Mucosa of descending colon (tissue), 3 donors: ENCODE results near the gene TSR1. TPM values are rescaled to one million over a fixed set of nuclear protein-coding genes. Genes with fewer than 3 reads are reported as not detected.

Experiments
- ATAC-seq: fragments of 200-7000 bp; cut with Tn5 transposase; one replicate; pipeline ENCODE4 v1.9.1; 2020; ENCODE audit warnings: mild to moderate bottlenecking, moderate library complexity
- DNase-seq, 3 donors: peaks; one replicate each; pipeline ENCODE4 v3.0.0-alpha.2; 2020
- H3K36me3 ChIP-seq: fragments of 200-600 bp; one replicate; pipeline ENCODE4 v1.8.0; 2021; ENCODE audit warnings: low read depth, mild to moderate bottlenecking
- H3K4me1 ChIP-seq: fragments of 200-600 bp; one replicate; pipeline ENCODE4 v1.8.0; 2021; ENCODE audit warnings: low read depth, mild to moderate bottlenecking
- H3K4me3 ChIP-seq: fragments of 200-600 bp; one replicate; pipeline ENCODE4 v1.8.0; 2021; ENCODE audit warnings: mild to moderate bottlenecking
- H3K9me3 ChIP-seq: fragments of 200-600 bp; one replicate; pipeline ENCODE4 v1.8.0; 2021; ENCODE audit warnings: mild to moderate bottlenecking
- intact Hi-C, 2 donors: fragments of 100-400 bp; cut with DNase I in 1 of 2; cut with micrococcal nuclease in 1 of 2; formaldehyde crosslinking; loops; one replicate each; pipeline versions ENCODE4 v1.11.0 to v1.11.1; 2022; cut with DNase I, micrococcal nuclease
- total RNA-seq, 3 donors: library from RNA; stranded (reverse); fragmentation: NEBNext Ultra II Directional in 2 of 3; extraction: Animal tissue kit (Norgen Biotek cat#: 25700) in 2 of 3; gene quantifications; one replicate each; pipeline versions ENCODE4 v1.2.1 to v1.2.4, GENCODE V29; 2021 to 2023
- TF ChIP-seq, protein P1 (sequence below): fragments of 200-600 bp; IDR thresholded peaks from one replicate; pipeline ENCODE4 v1.8.0; 2022; ENCODE audit warnings: antibody characterized with exemption, mild to moderate bottlenecking
- donor health status: DM: no; HTN: no; CAD: no; lungs with moderate emphysema.
- donor health status: DM: no; HTN: no; CAD: no.
- donor health status: DM: no; HTN: yes; CAD: no.

TSR1 gene
- total RNA-seq, 3 donors from 2014 or later, result 13.6 to 23.4 (median 15.4) TPM

DNA sequence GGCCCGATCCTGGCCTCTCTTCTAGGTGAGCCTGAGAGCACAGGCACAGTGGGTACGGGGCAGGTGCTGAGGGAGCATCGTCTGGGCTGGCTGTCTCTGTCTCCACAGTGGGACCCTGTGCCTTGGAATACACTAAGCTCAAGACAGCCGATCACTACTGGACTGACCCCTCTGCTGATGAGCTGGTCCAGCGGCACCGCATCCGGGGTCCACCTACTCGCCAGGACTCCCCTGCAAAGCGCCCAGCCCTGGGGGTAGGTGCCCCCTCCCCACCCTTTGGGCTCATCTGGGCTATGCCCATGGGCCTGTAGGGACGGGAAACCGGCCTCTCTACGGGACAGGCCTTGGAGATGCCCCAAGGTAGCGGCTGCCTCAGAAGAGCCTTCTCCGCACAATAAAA, 26.6 kb upstream of the TSR1 start:
- TF ChIP-seq, protein P1, sequence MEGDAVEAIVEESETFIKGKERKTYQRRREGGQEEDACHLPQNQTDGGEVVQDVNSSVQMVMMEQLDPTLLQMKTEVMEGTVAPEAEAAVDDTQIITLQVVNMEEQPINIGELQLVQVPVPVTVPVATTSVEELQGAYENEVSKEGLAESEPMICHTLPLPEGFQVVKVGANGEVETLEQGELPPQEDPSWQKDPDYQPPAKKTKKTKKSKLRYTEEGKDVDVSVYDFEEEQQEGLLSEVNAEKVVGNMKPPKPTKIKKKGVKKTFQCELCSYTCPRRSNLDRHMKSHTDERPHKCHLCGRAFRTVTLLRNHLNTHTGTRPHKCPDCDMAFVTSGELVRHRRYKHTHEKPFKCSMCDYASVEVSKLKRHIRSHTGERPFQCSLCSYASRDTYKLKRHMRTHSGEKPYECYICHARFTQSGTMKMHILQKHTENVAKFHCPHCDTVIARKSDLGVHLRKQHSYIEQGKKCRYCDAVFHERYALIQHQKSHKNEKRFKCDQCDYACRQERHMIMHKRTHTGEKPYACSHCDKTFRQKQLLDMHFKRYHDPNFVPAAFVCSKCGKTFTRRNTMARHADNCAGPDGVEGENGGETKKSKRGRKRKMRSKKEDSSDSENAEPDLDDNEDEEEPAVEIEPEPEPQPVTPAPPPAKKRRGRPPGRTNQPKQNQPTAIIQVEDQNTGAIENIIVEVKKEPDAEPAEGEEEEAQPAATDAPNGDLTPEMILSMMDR, result no peak
- intact Hi-C loops, result no loop called here
- ATAC-seq (no peak), DNase-seq (no peak)
- no peaks in the 10 kb centered on the region for H3K36me3 ChIP-seq
- no peak overlapping the region for H3K4me3 ChIP-seq
- no peaks in the 10 kb centered on the region for H3K4me1 ChIP-seq
- no peaks in the 10 kb centered on the region for H3K9me3 ChIP-seq

DNA sequence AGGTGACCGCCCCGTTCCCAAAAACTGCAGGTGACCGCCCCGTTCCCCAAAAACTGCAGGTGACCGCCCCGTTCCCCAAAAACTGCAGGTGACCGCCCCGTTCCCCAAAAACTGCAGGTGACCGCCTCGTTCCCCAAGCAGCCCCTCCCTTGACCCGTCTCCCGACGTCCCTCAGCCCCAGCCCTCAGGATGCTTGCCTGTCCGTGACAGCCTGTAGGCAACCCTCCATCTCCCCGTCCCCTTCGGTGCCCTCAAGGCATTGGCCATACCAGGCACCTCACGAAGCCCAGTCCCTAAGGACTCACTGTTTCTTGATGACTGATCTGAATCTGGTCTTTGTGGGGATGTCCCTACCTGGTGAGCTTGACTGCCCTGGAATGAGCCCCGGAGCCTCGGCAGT, 26.2 kb upstream of the TSR1 start:
- DNase-seq, result no peak
- Histone ChIP-seq H3K4me1 (no peaks in the 10 kb centered on the region), H3K9me3 (no peaks in the 10 kb centered on the region), H3K4me3 (no peak overlapping the region), H3K36me3 (no peaks in the 10 kb centered on the region)
- intact Hi-C loops, result no loop called here
- TF ChIP-seq, protein P1, result no peak
- no peak for ATAC-seq

DNA sequence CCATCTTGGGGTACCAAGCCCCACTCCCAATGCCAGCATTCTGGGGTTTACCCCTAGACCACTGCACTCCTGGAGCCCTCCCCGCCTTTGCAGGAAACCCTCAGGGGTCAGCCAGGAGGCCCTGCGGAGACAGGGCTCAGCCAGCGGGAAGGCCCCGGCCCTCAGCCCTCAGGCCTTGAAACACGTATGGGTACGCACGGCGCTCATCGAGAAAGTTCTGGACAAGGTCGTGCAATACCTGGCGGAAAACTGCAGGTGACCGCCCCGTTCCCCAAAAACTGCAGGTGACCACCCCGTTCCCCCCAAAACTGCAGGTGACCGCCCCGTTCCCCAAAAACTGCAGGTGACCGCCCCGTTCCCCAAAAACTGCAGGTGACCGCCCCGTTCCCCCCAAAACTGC, 25.8 kb upstream of the TSR1 start:
- DNase-seq (no peak), ATAC-seq (no peak)
- TF ChIP-seq, protein P1, result no peak

DNA sequence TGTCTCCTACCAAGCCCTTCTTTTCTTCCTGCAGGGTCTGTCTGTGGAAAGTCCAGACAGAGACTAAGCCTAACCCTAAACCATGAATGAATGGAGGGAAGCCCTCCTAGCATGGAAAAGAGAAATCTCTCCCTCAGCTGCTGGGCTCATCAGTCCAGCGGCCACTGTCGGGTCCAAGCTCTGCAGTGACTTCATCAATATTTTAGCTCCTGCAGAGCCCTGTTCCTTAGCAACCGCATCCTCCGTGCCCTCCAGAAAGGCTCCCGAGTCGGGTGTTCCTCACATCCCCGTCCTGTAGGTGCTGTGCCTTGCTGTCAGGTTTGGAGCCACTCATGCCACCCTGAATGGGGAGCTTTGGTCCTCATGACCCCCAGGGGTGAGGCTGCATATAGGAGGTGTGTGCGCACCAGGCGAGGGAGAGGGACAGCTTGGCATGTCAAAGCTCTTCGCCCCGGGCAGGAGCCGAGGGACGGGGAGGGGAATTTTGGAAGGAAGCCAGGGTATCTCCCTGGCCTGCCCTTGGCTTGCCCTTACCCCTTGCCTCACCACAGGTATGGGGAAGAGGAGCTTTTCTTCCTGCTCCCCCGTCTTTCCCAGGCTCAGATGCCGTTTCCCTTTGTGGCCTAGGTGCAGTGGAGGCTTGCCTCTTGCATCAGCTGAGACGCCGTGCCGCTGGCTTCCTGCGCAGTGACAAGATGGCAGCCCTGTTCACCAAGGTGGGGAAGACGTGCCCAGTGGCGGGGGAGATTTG, 24.9 kb upstream of the TSR1 start:
- H3K4me1 ChIP-seq, result no peaks in the 10 kb centered on the region
- H3K4me3 ChIP-seq, result no peak overlapping the region
- no peaks in the 10 kb centered on the region for H3K36me3 ChIP-seq
- ATAC-seq (no peak), DNase-seq (no peak)
- TF ChIP-seq, protein P1, result no peak
- intact Hi-C loops, result no loop called here
- H3K9me3 ChIP-seq, result no peaks in the 10 kb centered on the region

More for the DNA sequence above, 25.8 kb upstream of the TSR1 start:
- H3K4me1 ChIP-seq, result no peaks in the 10 kb centered on the region
- H3K4me3 ChIP-seq, result no peak overlapping the region
- intact Hi-C loops, result no loop called here
- H3K36me3 ChIP-seq, result no peaks in the 10 kb centered on the region
- H3K9me3 ChIP-seq, result no peaks in the 10 kb centered on the region

DNA sequence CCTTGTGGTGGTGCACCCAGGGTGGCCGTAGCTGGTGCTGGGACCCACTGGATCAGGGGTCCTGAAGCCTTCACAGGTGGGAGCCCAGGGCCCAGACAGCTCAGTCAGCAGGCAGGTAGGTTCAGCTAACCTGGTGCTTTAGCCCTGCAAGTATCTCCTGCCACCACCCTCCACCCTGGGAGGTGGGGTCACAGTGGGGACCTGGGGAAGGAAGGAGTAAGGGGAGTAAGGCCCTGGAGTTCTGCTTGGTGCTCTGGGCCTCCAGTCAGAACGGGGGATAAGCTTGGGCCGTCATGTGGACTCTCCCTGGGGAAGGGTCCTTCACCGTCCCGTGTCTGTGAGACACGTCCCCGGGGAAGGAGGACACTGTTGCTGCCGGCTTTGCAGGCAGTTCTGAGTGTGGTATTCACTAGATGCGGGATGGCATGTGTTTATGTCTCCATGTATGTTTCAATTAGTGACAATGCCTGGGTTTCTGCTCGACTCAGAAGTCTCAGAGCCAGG, 21.7 kb upstream of the TSR1 start:
- Histone ChIP-seq H3K4me1 (no peaks in the 10 kb centered on the region), H3K4me3 (no peak overlapping the region), H3K36me3 (no peaks in the 10 kb centered on the region), H3K9me3 (no peaks in the 10 kb centered on the region)
- intact Hi-C loops, result no loop called here
- DNase-seq (peak in 1 of 3 donors; percentile 34), ATAC-seq (no peak)
- TF ChIP-seq, protein P1, result no peak
